Neural cell (in vitro differentiated cells): ENCODE data around the gene ARHGAP5. TPM values are rescaled to one million over a fixed set of nuclear protein-coding genes. Genes with fewer than 3 reads are reported as not detected.

ENCODE experiments used
- H2AFZ ChIP-seq: fragments of 200-600, 300-800 bp; sonication (generic), shearing (Covaris generic); 2 replicates; pipeline ENCODE4 v1.6.0; 2014; ENCODE audit warnings: low read depth, mild to moderate bottlenecking, antibody characterized with exemption, low read length, moderate library complexity
- H3F3A ChIP-seq: fragments of 200-600 bp; shearing (Covaris generic); 2 replicates; pipeline ENCODE4 v1.6.1; 2016; ENCODE audit warnings: mild to moderate bottlenecking, moderate library complexity, mixed read lengths, antibody characterized with exemption, low read length; ENCODE audit not compliant: insufficient read depth, poor library complexity, severe bottlenecking
- H3K27ac ChIP-seq: fragments of 200-600, 300-800 bp; sonication (generic), shearing (Covaris generic); 2 replicates; pipeline ENCODE4 v1.5.1; 2014; ENCODE audit warnings: mild to moderate bottlenecking, low read length, moderate library complexity
- H3K27me3 ChIP-seq: fragments of 300-800, 200-600 bp; sonication (generic), shearing (Covaris generic); 2 replicates; pipeline ENCODE4 v1.6.0; 2014; ENCODE audit warnings: mild to moderate bottlenecking, low read depth, low read length, moderate library complexity; ENCODE audit not compliant: insufficient read depth
- H3K36me3 ChIP-seq: fragments of 300-800, 200-600 bp; sonication (generic), shearing (Covaris generic); 2 replicates; pipeline ENCODE4 v1.5.1; 2014; ENCODE audit warnings: mild to moderate bottlenecking, antibody characterized with exemption, low read length, moderate library complexity; ENCODE audit not compliant: insufficient read depth
- H3K4me2 ChIP-seq: fragments of 300-800, 200-600 bp; sonication (generic), shearing (Covaris generic); 2 replicates; pipeline ENCODE4 v1.6.0; 2014; ENCODE audit warnings: mild to moderate bottlenecking, low read length
- H3K4me3 ChIP-seq: fragments of 300-800, 200-600 bp; sonication (generic), shearing (Covaris generic); 2 replicates; pipeline ENCODE4 v1.5.1; 2014; ENCODE audit warnings: mild to moderate bottlenecking, low read length, moderate library complexity
- H3K79me2 ChIP-seq: fragments of 200-600 bp; shearing (Covaris generic); replicated peaks from 2 replicates; pipeline ENCODE4 v1.6.0; 2014; ENCODE audit warnings: mild to moderate bottlenecking, low read length, moderate library complexity; ENCODE audit not compliant: insufficient read depth
- H3K9ac ChIP-seq: fragments of 300-800, 200-600 bp; sonication (generic), shearing (Covaris generic); 2 replicates; pipeline ENCODE4 v1.6.1; 2016; ENCODE audit warnings: mild to moderate bottlenecking, low read length, mixed read lengths
- H3K9me2 ChIP-seq: fragments of 200-600 bp; shearing (Covaris generic); 2 replicates; pipeline ENCODE4 v1.6.1; 2016; ENCODE audit warnings: mild to moderate bottlenecking, low read length, mixed read lengths; ENCODE audit not compliant: insufficient read depth
- H3K9me3 ChIP-seq: fragments of 200-600, 300-800 bp; sonication (generic), shearing (Covaris generic); 2 replicates; pipeline ENCODE4 v1.6.1; 2016; ENCODE audit warnings: mild to moderate bottlenecking, mixed run types, low read length, moderate library complexity, mixed read lengths
- H4K20me1 ChIP-seq: fragments of 200-600 bp; shearing (Covaris generic); 2 replicates; pipeline ENCODE4 v1.6.1; 2016; ENCODE audit warnings: mild to moderate bottlenecking, mixed run types; ENCODE audit not compliant: insufficient read depth
- EP300 ChIP-seq: fragments of 450-650 bp; conservative IDR thresholded peaks from 2 replicates; pipeline ENCODE4 v1.6.1; 2014; ENCODE audit warnings: antibody characterized with exemption, mild to moderate bottlenecking, moderate library complexity; ENCODE audit not compliant: poor library complexity, severe bottlenecking
- EZH2 ChIP-seq: fragments of 200-600, 300-800 bp; shearing (Covaris generic), sonication (generic); IDR thresholded peaks from 2 replicates; pipeline ENCODE4 v1.6.1; 2014; ENCODE audit warnings: antibody characterized with exemption, low read length, borderline replicate concordance, mild to moderate bottlenecking; ENCODE audit not compliant: insufficient read depth, poor library complexity, severe bottlenecking
- MXI1 ChIP-seq: fragments of 450-650 bp; conservative IDR thresholded peaks from 2 replicates; pipeline ENCODE4 v1.6.1; 2014; ENCODE audit warnings: antibody characterized with exemption, mild to moderate bottlenecking; ENCODE audit not compliant: poor library complexity, severe bottlenecking
- POLR2AphosphoS5 ChIP-seq: IDR thresholded peaks from 2 replicates; pipeline ENCODE4 v1.6.1; 2012
- RAD21 ChIP-seq: fragments of 450-650 bp; conservative IDR thresholded peaks from 2 replicates; pipeline ENCODE4 v1.6.1; 2014; ENCODE audit warnings: antibody characterized with exemption, mild to moderate bottlenecking, moderate library complexity
- SMC3 ChIP-seq: fragments of 450-650 bp; conservative IDR thresholded peaks from 2 replicates; pipeline ENCODE4 v1.6.1; 2014; ENCODE audit warnings: antibody characterized with exemption, mild to moderate bottlenecking, moderate library complexity; ENCODE audit not compliant: poor library complexity
- TAF1 ChIP-seq: IDR thresholded peaks from 2 replicates; pipeline ENCODE4 v1.6.1; 2012; ENCODE audit warnings: low read depth
- polyA plus RNA-seq: library from polyadenylated mRNA; depleted of rRNA; stranded (reverse); fragments of >200 nt; gene quantifications from 2 replicates; pipeline ENCODE4 v1.2.3, GENCODE V29; 2014
- TF ChIP-seq, protein P1 (sequence below): IDR thresholded peaks from 2 replicates; pipeline ENCODE4 v1.6.1; 2012; ENCODE audit warnings: borderline replicate concordance
- TF ChIP-seq, protein P2 (sequence below): fragments of 450-650 bp; IDR thresholded peaks from 2 replicates; pipeline ENCODE4 v1.5.1; 2014; ENCODE audit warnings: antibody characterized with exemption, mild to moderate bottlenecking, moderate library complexity; ENCODE audit not compliant: poor library complexity, severe bottlenecking

The ARHGAP5 gene
- polyA plus RNA-seq, 1 donor from 2014 or later, result 32.2 TPM

DNA sequence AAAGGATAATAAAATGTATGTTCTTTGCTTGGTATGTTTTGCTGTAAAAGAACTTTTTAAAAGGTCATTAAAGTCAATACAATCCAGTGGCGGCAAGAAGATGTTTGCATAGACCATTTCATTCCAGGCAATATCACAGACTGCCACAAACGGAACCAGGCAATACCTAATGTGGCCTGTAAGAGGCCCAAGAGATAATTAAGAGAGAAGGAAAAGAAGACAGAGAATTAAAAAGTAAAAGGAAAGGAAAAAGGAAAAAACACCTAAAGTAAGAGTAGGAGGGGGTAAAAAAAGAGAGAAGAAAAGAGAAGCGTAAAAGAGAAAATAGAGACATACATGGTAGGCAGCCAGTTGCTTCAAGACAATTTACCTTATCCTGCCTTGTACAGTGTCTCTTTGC lies 6.8 kb upstream of the ARHGAP5 start:
- Histone ChIP-seq H3K4me2 (no peak overlapping the region), H4K20me1 (no peaks in the 10 kb centered on the region), H2AFZ (no peak overlapping the region), H3K9me3 (no peaks in the 10 kb centered on the region), H3K9me2 (no peaks in the 10 kb centered on the region), H3K27ac (no peak overlapping the region), H3K27me3 (no peaks in the 10 kb centered on the region), H3K9ac (no peak overlapping the region), H3K36me3 (no peaks in the 10 kb centered on the region), H3K79me2 (no peaks in the 10 kb centered on the region), H3K4me3 (no peak overlapping the region), H3F3A (peaks cover 3% of the 10 kb centered on the region)
- TF ChIP-seq POLR2AphosphoS5, result no peak
- TF ChIP-seq RAD21, result no peak
- TF ChIP-seq, protein P1, sequence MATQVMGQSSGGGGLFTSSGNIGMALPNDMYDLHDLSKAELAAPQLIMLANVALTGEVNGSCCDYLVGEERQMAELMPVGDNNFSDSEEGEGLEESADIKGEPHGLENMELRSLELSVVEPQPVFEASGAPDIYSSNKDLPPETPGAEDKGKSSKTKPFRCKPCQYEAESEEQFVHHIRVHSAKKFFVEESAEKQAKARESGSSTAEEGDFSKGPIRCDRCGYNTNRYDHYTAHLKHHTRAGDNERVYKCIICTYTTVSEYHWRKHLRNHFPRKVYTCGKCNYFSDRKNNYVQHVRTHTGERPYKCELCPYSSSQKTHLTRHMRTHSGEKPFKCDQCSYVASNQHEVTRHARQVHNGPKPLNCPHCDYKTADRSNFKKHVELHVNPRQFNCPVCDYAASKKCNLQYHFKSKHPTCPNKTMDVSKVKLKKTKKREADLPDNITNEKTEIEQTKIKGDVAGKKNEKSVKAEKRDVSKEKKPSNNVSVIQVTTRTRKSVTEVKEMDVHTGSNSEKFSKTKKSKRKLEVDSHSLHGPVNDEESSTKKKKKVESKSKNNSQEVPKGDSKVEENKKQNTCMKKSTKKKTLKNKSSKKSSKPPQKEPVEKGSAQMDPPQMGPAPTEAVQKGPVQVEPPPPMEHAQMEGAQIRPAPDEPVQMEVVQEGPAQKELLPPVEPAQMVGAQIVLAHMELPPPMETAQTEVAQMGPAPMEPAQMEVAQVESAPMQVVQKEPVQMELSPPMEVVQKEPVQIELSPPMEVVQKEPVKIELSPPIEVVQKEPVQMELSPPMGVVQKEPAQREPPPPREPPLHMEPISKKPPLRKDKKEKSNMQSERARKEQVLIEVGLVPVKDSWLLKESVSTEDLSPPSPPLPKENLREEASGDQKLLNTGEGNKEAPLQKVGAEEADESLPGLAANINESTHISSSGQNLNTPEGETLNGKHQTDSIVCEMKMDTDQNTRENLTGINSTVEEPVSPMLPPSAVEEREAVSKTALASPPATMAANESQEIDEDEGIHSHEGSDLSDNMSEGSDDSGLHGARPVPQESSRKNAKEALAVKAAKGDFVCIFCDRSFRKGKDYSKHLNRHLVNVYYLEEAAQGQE, result no peak
- no peak for TF ChIP-seq TAF1
- TF ChIP-seq EZH2, result no peak
- TF ChIP-seq EP300, result no peak
- no peak for TF ChIP-seq MXI1
- no peak for TF ChIP-seq SMC3
- TF ChIP-seq, protein P2, sequence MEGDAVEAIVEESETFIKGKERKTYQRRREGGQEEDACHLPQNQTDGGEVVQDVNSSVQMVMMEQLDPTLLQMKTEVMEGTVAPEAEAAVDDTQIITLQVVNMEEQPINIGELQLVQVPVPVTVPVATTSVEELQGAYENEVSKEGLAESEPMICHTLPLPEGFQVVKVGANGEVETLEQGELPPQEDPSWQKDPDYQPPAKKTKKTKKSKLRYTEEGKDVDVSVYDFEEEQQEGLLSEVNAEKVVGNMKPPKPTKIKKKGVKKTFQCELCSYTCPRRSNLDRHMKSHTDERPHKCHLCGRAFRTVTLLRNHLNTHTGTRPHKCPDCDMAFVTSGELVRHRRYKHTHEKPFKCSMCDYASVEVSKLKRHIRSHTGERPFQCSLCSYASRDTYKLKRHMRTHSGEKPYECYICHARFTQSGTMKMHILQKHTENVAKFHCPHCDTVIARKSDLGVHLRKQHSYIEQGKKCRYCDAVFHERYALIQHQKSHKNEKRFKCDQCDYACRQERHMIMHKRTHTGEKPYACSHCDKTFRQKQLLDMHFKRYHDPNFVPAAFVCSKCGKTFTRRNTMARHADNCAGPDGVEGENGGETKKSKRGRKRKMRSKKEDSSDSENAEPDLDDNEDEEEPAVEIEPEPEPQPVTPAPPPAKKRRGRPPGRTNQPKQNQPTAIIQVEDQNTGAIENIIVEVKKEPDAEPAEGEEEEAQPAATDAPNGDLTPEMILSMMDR, result no peak

DNA sequence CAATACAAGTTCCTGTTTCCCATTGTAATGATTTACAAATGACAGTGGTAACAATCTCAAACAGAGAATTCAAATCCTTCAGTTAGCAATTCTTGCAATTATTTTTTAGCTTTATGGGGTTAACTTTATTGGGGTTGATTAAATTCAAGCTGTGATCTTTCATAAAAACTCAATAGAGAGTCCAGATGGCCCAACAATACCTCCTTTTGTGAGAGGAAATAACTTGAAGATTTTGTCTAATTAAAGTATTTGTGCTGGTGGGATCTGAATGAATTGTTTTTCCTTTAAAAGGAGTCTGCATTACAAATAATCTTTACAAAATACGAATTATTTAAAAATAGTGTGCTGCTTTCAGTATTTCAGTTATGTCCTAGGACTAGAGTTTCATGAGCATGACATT lies 4.4 kb upstream of the ARHGAP5 start:
- Histone ChIP-seq H3K9me2 (no peaks in the 10 kb centered on the region), H3K36me3 (no peaks in the 10 kb centered on the region), H3K27ac (no peak overlapping the region), H4K20me1 (no peaks in the 10 kb centered on the region), H3K9ac (no peak overlapping the region), H3K27me3 (no peaks in the 10 kb centered on the region), H3K4me2 (no peak overlapping the region), H2AFZ (no peak overlapping the region), H3K9me3 (no peaks in the 10 kb centered on the region), H3F3A (peaks cover 3% of the 10 kb centered on the region), H3K4me3 (no peak overlapping the region), H3K79me2 (no peaks in the 10 kb centered on the region)
- TF ChIP-seq, protein P2, result no peak
- TF ChIP-seq RAD21 (no peak), TAF1 (no peak), SMC3 (no peak), POLR2AphosphoS5 (no peak), MXI1 (no peak), EZH2 (no peak), EP300 (no peak)
- TF ChIP-seq, protein P1, result no peak
